GM12878 (cell line): ENCODE results near the gene SERPINI1. TPM values are rescaled to one million over a fixed set of nuclear protein-coding genes. Genes with fewer than 3 reads are reported as not detected.
"Not testable (repeated sequence)": the region's sequence is repeated elsewhere in the genome, so short reads cannot be mapped to it uniquely, and the experiment has no call there.

ENCODE experiments used
- ATAC-seq: fragments of 200-7000 bp; cut with Tn5 transposase; 3 replicates; pipeline ENCODE4 v1.9.1; 2020; ENCODE audit warnings: mild to moderate bottlenecking, moderate library complexity
- BruUV-seq: library from RNA; stranded (reverse); fragments of 400-500 nt; replicated peaks from 2 replicates; lab custom pipeline; 2021; lab: Mats Ljungman, UMichigan
- CTCF ChIA-PET: fragments of 300-600 bp; sonication (Branson Sonifier 250); formaldehyde crosslinking; extraction: SDS; loops from one replicate; lab custom pipeline; 2021; ENCODE audit warnings: inconsistent platforms; lab: Yijun Ruan, JAX
- POLR2A ChIA-PET: fragments of 350-600 bp; formaldehyde crosslinking; extraction: SDS; loops from one replicate; lab custom pipeline; 2021; ENCODE audit warnings: inconsistent platforms; lab: Charles Lee
- RAD21 ChIA-PET: fragments of 300-600 bp; sonication (Branson Sonifier 250); formaldehyde crosslinking; loops from one replicate; lab custom pipeline; 2023; ENCODE audit warnings: antibody characterized with exemption; ENCODE audit not compliant: unreplicated experiment; lab: Charles Lee
- SMC1A ChIA-PET: fragments of 300-600 bp; sonication (Branson Sonifier 250); formaldehyde crosslinking; loops from one replicate; lab custom pipeline; 2023; ENCODE audit not compliant: unreplicated experiment, uncharacterized antibody; lab: Charles Lee
- DNase-seq: peaks from one replicate; pipeline ENCODE4 v3.0.0-alpha.2; 2011; ENCODE audit warnings: low read depth, low spot score
- FAIRE-seq: peaks from 3 replicates; lab custom pipeline; 2011; peaks lifted over from hg19 to GRCh38; lab: Jason Lieb, UNC
- H2AFZ ChIP-seq: 2 replicates; pipeline ENCODE4 v1.6.0; 2011; ENCODE audit warnings: low read depth, low read length, control low read depth; ENCODE audit not compliant: control insufficient read depth
- H3K27ac ChIP-seq: 2 replicates; pipeline ENCODE4 v1.5.1; 2011; ENCODE audit warnings: control low read depth; ENCODE audit not compliant: control insufficient read depth, insufficient read depth
- H3K27me3 ChIP-seq, 2 experiments: replicated peaks in 1 of 2; 2 replicates each; pipeline versions ENCODE4 v1.6.0 to v1.6.1; 2011; ENCODE audit warnings: low read length in 1 of 2; ENCODE audit not compliant: control insufficient read depth in 2 of 2, insufficient read depth in 2 of 2
- H3K36me3 ChIP-seq, 2 experiments: 2 replicates each; pipeline ENCODE4 v1.5.1; 2011; ENCODE audit warnings: low read length in 1 of 2; ENCODE audit not compliant: control insufficient read depth in 2 of 2, insufficient read depth in 2 of 2
- H3K4me1 ChIP-seq: 2 replicates; pipeline ENCODE4 v1.6.1; 2011; ENCODE audit warnings: mild to moderate bottlenecking, low read length, moderate library complexity, mixed read lengths; ENCODE audit not compliant: control insufficient read depth, insufficient read depth
- H3K4me2 ChIP-seq: 2 replicates; pipeline ENCODE4 v1.6.0; 2011; ENCODE audit warnings: control low read depth; ENCODE audit not compliant: control insufficient read depth, insufficient read depth
- H3K4me3 ChIP-seq: fragments of 200-600 bp; sonication (generic); 2 replicates; pipeline ENCODE4 v1.5.1; 2016
- H3K79me2 ChIP-seq: 2 replicates; pipeline ENCODE4 v1.6.0; 2011; ENCODE audit warnings: low read length; ENCODE audit not compliant: control insufficient read depth, insufficient read depth
- H3K9ac ChIP-seq: 2 replicates; pipeline ENCODE4 v1.8.0; 2011; ENCODE audit warnings: low read length, control low read depth, mixed read lengths; ENCODE audit not compliant: control insufficient read depth, insufficient read depth
- H3K9me3 ChIP-seq: replicated peaks from 3 replicates; pipeline ENCODE4 v1.5.1; 2011; ENCODE audit warnings: mild to moderate bottlenecking, low read length; ENCODE audit not compliant: control insufficient read depth, insufficient read depth
- H4K20me1 ChIP-seq: 2 replicates; pipeline ENCODE4 v1.6.0; 2011; ENCODE audit not compliant: control insufficient read depth, insufficient read depth
- BHLHE40 ChIP-seq, 2 experiments: fragments of 450-650 bp in 1 of 2; IDR thresholded peaks; 2 replicates each; pipeline ENCODE4 v1.6.1; 2011 to 2017; ENCODE audit warnings: low read depth in 2 of 2, borderline replicate concordance in 1 of 2, improper control_type of control experiment in 1 of 2, low read length in 1 of 2, mild to moderate bottlenecking in 1 of 2
- CBFB ChIP-seq: IDR thresholded peaks from 2 replicates; pipeline ENCODE4 v1.6.1; 2016; ENCODE audit warnings: antibody characterized with exemption, low read depth
- ELK1 ChIP-seq: IDR thresholded peaks from 2 replicates; pipeline ENCODE4 v1.6.1; 2012; ENCODE audit warnings: low read depth, low read length, improper control_type of control experiment
- FOXM1 ChIP-seq: IDR thresholded peaks from 2 replicates; pipeline ENCODE4 v1.6.1; 2012; ENCODE audit warnings: low read depth, mild to moderate bottlenecking, inconsistent platforms, low read length, moderate library complexity
- HDAC2 ChIP-seq: fragments of 200-600 bp; sonication (generic); IDR thresholded peaks from 2 replicates; pipeline ENCODE4 v1.6.1; 2017
- JUNB ChIP-seq: IDR thresholded peaks from 2 replicates; pipeline ENCODE4 v1.6.1; 2016; ENCODE audit warnings: antibody characterized with exemption, mild to moderate bottlenecking
- MYC ChIP-seq: IDR thresholded peaks from 2 replicates; pipeline ENCODE4 v1.6.1; 2011; ENCODE audit warnings: mild to moderate bottlenecking, low read length, moderate library complexity, inconsistent platforms; ENCODE audit not compliant: insufficient read depth, insufficient replicate concordance, insufficient read length, severe bottlenecking
- NBN ChIP-seq: fragments of 450-650 bp; IDR thresholded peaks from 2 replicates; pipeline ENCODE4 v1.6.1; 2016
- NFIC ChIP-seq: IDR thresholded peaks from 2 replicates; pipeline ENCODE4 v1.6.1; 2012; ENCODE audit warnings: low read depth, mild to moderate bottlenecking, inconsistent platforms, low read length, moderate library complexity
- NFYA ChIP-seq: IDR thresholded peaks from 2 replicates; pipeline ENCODE4 v1.6.1; 2011; ENCODE audit warnings: low read depth, mild to moderate bottlenecking, low read length, improper control_type of control experiment, borderline replicate concordance
- PAX8 ChIP-seq: fragments of 450-650 bp; IDR thresholded peaks from 2 replicates; pipeline ENCODE4 v1.6.1; 2017; ENCODE audit warnings: mild to moderate bottlenecking, moderate library complexity
- POLR2AphosphoS5 ChIP-seq: IDR thresholded peaks from 2 replicates; pipeline ENCODE4 v1.6.1; 2011; ENCODE audit warnings: mild to moderate bottlenecking, low read length, inconsistent platforms
- RELA ChIP-seq: fragments of 450-650 bp; IDR thresholded peaks from 2 replicates; pipeline ENCODE4 v1.8.0; 2014; ENCODE audit warnings: borderline replicate concordance; ENCODE audit not compliant: partially characterized antibody
- TAF1 ChIP-seq: IDR thresholded peaks from 2 replicates; pipeline ENCODE4 v1.6.1; 2011; ENCODE audit warnings: mild to moderate bottlenecking, low read depth, low read length, borderline replicate concordance
- YY1 ChIP-seq: IDR thresholded peaks from 2 replicates; pipeline ENCODE4 v1.6.1; 2011; ENCODE audit warnings: low read depth, mild to moderate bottlenecking, low read length
- ZNF622 ChIP-seq: fragments of 450-650 bp; IDR thresholded peaks from 2 replicates; pipeline ENCODE4 v1.6.1; 2017; ENCODE audit warnings: mild to moderate bottlenecking, inconsistent platforms
- WGBS: methylation state at CpG from one replicate; pipeline ENCODE4 v1.1.6; 2016; ENCODE audit warnings: low lambda C conversion rate; ENCODE audit not compliant: insufficient replicate concordance, insufficient coverage; ENCODE audit errors: missing lambda C conversion rate; 5-methylcytosine and 5-hydroxymethylcytosine counted together
- in situ Hi-C: fragments of 300-500 bp; cut with MboI; formaldehyde crosslinking; loops from 9 replicates; pipeline ENCODE4 v1.14.3; 2018; ENCODE audit warnings: mixed read lengths
- intact Hi-C: fragments of 100-400 bp; cut with micrococcal nuclease; formaldehyde crosslinking; loops from one replicate; pipeline ENCODE4 v1.14.2; 2022; ENCODE audit not compliant: unreplicated experiment
- polyA plus RNA-seq, 11 experiments: library from polyadenylated mRNA; depleted of rRNA in 4 of 11; unstranded in 6 of 11; stranded (reverse) in 5 of 11; fragments of >200 nt; fragmentation: Nextera tagmentation in 4 of 11; fragmentation: Illumina TruSeq in 1 of 11; extraction: Ambion mirVana in 4 of 11; extraction: Trizol in 1 of 11; gene quantifications; 1 replicate in 1 of 11; 2 replicates in 10 of 11; pipeline versions ENCODE4 v1.2.1 to v1.2.3, GENCODE V29; 2011 to 2016; ENCODE audit warnings: inconsistent platforms in 2 of 11, missing spikeins in 2 of 11, low read depth in 1 of 11
- total RNA-seq, 4 experiments: library from RNA; depleted of rRNA in 3 of 4; stranded (reverse); fragments of >200 nt in 3 of 4; fragmentation: Illumina TruSeq in 1 of 4; extraction: Trizol in 1 of 4; gene quantifications; 2 replicates each; pipeline versions ENCODE4 v1.2.1 to v1.2.3, GENCODE V29; 2013 to 2021

The SERPINI1 gene
- total and polyA plus RNA-seq, 10 of the 15 experiments (the other 5 are each of a cell fraction or from before 2014, with no cell fraction given), result 1.5 to 7.6 (median 3.6) TPM

GRCh38 chr3:167827588-167827987 is 92.1 kb downstream of the SERPINI1 start:
- H3K79me2 ChIP-seq, H3K9ac ChIP-seq, H2AFZ ChIP-seq, RAD21 ChIA-PET, POLR2A ChIA-PET, H3K27me3 ChIP-seq, SMC1A ChIA-PET, H3K4me3 ChIP-seq, FAIRE-seq, ATAC-seq, H3K4me2 ChIP-seq, H3K4me1 ChIP-seq, in situ Hi-C loops, intact Hi-C loops, DNase-seq, H4K20me1 ChIP-seq, H3K27ac ChIP-seq, BruUV-seq, H3K9me3 ChIP-seq, H3K36me3 ChIP-seq, CTCF ChIA-PET: not testable (repeated sequence)
- 70% methylated on average over 11 of the region's 11 CpGs for WGBS

- Histone ChIP-seq H3K9ac (no peak overlapping the region), H3K4me2 (no peak overlapping the region), H3K36me3 (no peaks in the 10 kb centered on the region), H3K4me3 (no peak overlapping the region), H3K27ac (no peak overlapping the region), H2AFZ (no peak overlapping the region), H3K4me1 (no peaks in the 10 kb centered on the region), H4K20me1 (no peaks in the 10 kb centered on the region), H3K9me3 (no peaks in the 10 kb centered on the region), H3K27me3 (no peaks in the 10 kb centered on the region), H3K79me2 (no peaks in the 10 kb centered on the region)
- SMC1A ChIA-PET, result no interaction called here
- TF ChIP-seq HDAC2 (no peak), TAF1 (no peak), PAX8 (no peak), CBFB (no peak), RELA (no peak), JUNB (no peak), ELK1 (no peak), MYC (no peak), NFYA (no peak), BHLHE40 (IDR thresholded peaks at IDR 0.05; ENCODE audit: borderline replicate concordance in 1 of 2, low read depth in 2 of 2, low read length in 1 of 2) (no peak), YY1 (no peak), NFIC (no peak), FOXM1 (no peak), NBN (no peak), ZNF622 (no peak), POLR2AphosphoS5 (no peak)
- in situ Hi-C loops (no loop called here), intact Hi-C loops (no loop called here)
- FAIRE-seq, result no peak
- RAD21 ChIA-PET, result no interaction called here
- BruUV-seq, result no TSS peak
- POLR2A ChIA-PET, result no interaction called here
- ATAC-seq, result no peak
- WGBS, result 81% methylated on average over 2 of the region's 2 CpGs
- DNase-seq, result no peak
- CTCF ChIA-PET, result interaction anchor here (0.7 kb wide), 1 partner anchor 485 kb away, joined by 4 read pairs; no protein-coding TSS in a partner anchor
Measured at GRCh38 chr3:167829071-167829470, 93.5 kb downstream of the SERPINI1 start.
